Cerebellar cortex (tissue), 1 donor: ENCODE results near the gene GIPC1.

Source experiments
- DNase-seq: peaks from one replicate; pipeline ENCODE4 v3.0.0-alpha.2; 2015; ENCODE audit warnings: low spot score

Gene GIPC1

DNA sequence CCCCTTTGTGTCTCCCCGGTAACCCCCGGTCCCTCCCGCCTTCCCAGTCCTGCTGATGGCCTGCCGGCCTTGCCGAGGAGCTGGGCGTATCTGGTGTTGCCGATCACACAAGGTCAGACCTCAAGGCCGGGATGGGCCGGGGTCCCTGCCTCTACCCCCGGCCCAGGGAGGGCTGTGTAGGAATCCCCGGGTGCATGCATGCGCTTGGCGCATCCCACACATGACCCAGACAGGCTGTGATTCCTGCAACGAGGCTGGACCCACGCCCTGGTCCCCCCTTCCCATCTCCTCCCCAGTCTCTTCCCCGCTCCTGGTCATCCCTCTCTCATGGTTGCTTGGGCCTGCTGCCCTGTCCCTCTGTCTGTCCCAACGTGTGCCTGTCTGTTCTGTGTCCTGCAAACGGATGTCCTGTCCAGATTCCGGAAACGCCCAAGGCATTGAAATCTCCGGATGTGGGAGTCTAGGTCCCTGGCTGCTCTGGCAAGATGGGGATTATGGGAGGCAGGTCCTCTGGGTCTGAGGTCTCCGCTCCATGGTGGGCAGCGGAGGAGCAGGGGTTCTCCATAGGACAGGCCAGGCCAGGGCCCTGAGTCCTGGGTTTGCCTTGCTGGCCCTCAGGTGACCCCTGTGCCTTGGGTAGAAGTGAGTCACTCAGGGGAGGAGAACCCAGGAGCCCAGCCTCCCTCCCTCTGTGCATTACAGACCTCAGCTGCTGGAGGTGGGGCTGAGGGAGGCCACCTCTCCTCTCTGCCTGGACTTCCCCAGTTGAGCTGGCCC is 61.2 kb downstream of the GIPC1 start:
- DNase-seq = no peak

DNA sequence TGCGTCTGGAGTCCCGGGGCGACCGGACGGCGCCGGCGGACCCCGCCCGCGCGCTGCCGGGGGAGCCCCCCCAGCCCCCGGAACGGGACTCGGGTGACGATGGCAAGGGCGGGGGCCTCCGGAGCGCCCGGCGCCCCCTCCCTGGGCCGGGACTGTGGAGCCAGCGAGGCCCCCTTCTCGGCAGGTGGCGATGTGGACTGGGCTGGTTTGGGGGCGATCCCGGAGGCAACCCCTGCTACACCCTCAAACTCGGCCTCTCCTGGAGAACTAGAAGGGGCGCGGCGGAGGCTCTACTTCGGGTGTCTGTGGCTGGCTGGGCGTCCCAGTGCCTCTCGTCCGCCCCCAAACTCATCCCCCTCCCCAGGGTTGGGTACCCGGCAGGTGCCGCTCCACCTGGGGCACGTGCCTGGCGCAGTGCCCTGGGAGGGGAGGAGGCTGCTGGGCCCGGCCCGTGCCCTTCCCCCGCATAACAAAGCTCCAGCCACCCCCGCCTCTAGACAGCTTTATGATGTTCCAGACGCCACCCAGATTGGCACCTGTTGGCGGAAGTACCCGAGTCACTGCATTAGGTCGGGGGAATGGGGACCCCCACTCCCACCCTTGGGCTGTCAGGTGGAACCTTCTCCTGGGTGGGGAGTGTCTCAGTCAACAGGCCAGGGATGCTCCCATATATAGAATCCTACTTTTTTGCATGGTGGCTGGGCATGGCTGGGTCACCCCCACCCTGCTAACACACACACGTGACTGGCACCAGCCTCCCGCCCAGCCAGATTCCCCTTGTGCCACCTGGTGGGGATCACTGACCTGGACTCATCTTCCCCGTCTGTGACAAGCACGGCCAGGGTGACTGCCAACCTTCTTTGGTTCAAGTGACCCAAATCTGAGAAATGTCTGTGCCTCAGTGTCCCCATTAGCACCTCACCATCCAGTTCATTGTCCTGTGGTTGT is 62.1 kb downstream of the GIPC1 start:
- DNase-seq = peak; percentile 39

DNA sequence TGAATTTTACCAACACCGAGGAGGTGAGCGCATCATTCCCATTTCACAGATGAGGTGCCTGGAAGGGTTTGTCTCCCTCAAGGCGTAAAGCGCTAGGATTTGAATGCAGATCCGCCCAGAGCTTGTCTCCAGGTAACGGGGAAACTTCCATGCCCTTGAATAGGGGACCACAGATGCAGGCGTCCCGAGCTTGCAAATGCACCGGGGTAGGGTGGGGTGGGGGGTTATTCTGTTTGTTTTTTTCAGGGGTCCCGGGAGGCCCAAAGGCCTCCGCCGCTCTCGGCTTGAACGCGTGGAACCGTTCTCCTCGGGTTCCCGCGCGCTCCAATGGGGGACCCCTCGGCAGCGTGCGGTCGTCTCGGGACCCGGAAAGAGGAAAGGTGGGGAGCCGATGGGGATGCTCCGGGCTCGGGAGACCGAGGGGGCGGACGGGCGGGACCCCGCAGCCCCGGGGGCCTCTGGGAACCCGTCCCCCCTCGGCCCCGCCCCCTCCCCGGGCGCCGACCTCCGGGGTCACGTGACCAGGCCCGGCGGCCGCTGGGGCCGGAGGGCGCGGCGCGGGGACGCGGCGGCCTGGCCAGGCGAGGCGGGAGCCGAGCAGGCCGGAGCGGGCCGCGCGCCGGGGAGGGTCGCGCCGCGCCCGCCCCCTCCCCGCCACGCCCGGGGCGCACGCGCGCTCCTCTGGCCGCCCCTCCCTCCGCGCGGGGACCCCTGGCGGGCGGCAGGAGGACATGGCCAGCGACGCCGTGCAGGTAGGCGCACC is 63.0 kb downstream of the GIPC1 start, which contains the start of gene PKN1:
Gene PKN1 (plus strand): TSS at position 516 of the 763 bp plus-strand sequence. CDS start 216 bp downstream, at position 732.
- DNase-seq = peak; percentile 30

DNA sequence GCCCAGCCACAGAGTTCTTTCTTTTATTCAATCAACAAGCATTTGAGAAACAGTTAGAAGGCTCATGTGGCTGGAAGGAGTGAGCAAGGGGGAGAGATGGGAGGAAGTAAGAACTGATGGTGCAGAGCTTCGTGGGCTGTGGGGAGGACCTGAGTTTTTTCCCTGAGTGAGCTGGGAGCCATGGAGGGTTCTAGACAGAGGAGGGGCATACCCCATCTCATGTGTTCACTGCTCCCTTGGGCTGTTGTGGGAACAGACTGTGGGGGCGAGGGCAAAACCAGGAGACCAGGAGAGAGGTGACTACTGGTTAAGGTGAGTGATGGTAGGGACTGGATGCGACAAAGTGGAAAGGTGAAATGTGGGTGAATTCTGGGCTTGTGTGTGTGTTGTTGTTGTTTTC is 65.2 kb downstream of the GIPC1 start:
- DNase-seq = no peak

DNA sequence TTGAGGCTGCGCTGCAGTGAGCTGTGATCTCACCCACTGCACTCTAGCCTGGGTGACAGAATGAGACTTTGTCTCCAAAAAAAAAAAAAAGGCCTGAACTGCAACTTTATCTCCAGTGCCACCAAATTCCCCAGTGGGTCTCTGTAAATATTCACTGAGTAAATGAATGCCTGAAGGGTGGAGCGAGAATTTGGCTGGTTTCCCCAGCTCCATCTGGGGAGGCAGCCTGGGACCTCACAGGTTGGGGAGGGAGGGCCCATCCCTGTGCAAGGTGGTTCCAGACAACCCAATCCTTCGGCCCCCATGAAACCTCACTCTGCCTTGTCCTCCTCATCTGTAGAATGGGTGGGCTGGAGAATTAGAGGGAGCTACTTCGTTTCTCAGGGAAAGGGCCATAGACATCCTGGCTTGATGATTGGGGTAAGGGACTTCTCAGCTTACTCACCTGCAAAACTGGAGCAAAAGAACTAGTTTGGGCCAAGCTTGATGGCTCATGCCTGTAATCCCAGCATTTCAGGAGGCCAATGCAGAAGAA is 67.0 kb downstream of the GIPC1 start:
- DNase-seq = no peak
